GM12872 (cell line): ENCODE results near the gene UCP2.

Experiments
- TF ChIP-seq, protein P1 (sequence below): IDR thresholded peaks from 3 replicates; pipeline ENCODE4 v1.5.1; 2011; ENCODE audit warnings: low read depth, mild to moderate bottlenecking, low read length, moderate library complexity; ENCODE audit not compliant: insufficient read depth

The UCP2 gene

DNA sequence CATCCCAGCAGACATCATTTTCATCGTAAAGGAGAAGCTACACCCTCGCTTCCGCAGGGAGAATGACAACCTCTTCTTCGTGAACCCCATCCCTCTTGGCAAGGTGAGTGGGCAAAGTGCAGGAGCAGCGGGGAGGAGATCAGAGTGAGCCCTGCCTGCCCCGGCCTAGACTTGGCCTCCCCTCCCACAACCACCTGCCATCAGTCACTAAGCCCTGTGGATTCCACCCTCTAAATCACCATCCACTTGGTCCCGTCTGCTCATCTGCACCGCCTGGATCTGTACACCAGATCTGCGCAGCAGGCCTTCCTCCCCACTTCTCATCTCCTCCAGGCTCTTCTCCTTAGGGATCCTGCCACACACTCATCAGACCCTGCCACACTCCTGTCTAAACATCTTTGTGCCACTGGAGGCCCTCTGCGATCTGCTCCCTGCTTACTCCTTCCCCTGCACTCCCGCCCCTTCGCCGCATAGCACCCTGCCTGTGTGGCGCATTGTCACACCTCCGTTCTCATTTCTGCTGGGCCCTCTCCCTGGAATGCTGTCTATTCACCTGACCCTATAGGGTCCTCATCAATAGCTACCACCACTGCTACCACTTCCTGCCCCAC is 14.2 kb downstream of the UCP2 start:
- TF ChIP-seq, protein P1, sequence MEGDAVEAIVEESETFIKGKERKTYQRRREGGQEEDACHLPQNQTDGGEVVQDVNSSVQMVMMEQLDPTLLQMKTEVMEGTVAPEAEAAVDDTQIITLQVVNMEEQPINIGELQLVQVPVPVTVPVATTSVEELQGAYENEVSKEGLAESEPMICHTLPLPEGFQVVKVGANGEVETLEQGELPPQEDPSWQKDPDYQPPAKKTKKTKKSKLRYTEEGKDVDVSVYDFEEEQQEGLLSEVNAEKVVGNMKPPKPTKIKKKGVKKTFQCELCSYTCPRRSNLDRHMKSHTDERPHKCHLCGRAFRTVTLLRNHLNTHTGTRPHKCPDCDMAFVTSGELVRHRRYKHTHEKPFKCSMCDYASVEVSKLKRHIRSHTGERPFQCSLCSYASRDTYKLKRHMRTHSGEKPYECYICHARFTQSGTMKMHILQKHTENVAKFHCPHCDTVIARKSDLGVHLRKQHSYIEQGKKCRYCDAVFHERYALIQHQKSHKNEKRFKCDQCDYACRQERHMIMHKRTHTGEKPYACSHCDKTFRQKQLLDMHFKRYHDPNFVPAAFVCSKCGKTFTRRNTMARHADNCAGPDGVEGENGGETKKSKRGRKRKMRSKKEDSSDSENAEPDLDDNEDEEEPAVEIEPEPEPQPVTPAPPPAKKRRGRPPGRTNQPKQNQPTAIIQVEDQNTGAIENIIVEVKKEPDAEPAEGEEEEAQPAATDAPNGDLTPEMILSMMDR: no peak

DNA sequence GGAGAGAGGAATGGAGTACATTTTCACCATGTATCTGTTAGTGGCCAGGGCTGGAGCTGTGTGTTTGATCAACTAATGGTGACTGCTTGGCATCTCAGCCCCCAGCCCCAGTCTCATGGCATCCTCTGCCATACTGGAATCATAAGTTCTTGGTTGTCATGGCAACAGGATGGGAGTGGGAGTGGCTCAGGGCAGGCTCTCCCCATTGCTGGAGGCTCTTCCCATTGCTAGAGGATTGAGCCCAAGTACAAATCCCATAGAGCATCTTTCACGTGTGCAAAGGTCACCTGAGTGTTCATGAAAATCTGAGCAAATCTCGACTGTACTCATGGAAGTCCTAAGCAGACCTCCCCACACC is 16.9 kb downstream of the UCP2 start:
- TF ChIP-seq, protein P1: no peak

DNA sequence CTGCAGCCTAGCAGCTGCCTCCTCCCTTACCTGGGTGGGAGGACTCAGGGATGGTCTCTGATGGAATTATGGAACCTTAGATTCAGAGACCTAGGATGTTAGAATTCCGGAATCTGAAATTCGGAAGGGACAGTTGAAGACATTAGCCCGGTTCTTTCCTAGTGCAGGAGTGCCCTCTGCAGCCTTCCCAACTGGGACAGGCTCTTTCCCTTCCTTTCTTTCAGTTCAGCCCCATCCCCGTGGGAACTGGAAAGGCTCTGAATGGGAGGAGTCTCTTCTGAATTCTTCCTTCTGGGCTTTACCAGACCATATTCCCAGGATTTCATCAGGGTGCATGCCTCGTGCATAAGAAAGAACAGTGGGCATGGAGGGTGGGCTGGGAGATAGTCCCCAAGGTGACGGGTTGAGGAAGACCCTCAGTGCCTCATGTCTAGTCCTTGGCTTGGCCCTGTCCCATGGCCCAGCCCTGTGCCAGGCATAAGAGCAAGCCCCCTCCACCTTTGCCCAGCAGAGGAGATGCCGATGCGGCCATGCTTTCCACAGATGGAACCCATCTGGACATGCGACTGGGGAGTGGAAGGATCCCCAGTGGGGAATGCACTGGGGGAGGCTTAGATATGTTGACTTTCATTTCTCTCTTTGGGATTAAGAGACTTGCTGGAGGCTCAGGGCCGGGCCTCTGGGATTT is 17.4 kb downstream of the UCP2 start:
- TF ChIP-seq, protein P1: no peak

DNA sequence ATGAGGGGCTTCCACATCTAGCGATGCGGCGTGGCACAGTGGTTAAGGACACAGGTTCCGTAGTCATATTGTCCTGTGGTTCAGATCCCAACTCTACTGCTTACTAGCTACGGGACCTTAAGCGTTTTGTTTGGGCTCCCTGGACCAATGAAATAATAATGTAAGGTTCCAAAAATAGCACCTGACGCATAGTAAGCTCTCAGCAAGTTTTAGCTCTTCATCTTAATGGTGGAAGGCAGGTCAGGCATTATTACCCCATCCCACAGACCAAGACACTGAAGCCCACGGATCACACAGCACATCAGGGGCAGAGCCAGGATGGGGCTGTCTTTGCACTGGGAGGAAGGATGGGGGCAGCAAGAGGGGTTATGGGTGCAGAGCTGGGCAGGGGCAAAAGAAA is 18.8 kb downstream of the UCP2 start:
- TF ChIP-seq, protein P1: no peak

DNA sequence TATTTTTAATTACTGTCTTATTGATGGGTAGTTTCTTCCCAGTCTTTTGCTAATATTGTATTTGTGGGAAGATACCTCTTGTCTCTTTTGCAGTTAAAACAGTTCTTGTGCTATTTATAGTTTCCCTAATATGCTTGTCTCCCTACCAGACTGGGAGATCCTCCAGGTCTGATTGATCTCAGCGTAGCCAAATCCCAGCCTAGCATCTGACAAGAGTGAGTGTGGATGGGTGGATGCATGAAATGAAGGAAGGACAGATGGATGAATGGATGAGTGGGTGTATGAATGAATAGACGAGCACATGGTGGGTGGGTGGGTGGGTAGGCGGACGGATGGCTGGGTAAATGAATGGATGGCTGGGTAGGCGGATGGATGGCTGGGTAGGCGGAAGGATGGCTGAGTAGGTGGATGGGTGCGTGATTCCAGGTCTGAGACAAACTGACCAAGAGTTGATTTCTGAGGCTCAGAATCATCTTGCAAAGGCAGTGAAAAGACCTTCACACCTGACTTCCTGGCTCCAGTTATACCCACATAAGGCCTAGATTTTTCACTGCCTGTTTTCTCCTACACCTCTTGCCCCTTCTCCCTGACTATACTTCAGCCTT is 20.4 kb downstream of the UCP2 start:
- TF ChIP-seq, protein P1: no peak

DNA sequence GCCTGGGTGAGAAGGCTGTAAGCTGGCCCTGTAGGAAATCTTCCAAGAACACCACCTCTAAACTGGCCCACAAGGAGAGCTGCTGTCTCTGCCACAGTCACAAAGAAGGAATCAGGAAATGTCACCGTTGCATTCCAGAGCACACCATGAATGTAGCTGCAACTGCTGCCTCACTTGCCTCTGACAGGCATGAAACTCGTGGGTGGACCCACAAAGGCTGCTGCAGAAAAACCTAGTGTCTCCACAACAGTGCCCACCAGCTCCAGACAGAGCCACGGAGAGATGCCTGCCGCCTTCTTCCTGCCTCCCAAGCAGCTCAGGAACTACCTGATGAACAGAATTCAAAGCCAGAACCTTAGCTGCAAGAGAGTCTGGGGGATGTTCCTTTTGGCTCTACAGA is 21.3 kb downstream of the UCP2 start:
- TF ChIP-seq, protein P1: no peak

DNA sequence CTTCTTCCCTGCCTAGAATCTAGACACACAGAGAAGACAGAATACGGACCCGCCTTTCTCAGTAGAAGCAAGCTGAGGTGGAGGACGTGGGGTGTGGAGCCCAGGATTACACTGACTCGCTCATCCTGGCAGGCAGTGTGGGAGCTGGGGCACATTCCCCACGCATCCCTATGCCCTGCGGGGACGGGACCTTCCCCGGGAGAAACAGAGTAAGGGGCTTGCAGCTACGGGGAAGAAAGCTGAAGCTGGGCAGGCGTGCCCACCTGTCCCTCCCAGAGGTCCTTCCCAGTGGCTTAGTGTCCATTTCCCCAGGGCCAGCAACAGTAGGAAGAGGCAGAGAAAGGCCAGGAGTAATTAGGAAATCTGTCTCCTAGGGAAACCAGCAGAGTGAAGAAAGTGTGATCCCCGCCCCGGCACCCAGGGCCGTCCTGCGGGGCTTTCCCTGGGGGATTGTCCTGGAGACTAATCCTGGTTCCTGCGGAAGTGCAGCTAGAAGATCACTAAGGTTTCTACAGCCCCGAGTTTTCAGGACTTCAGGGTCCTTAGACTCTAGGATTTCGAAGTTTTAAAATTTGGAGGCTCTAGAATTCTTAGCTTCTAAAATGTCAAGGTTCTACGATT is 24.0 kb downstream of the UCP2 start:
- TF ChIP-seq, protein P1: no peak
